ENCODE measurements around the gene DPYD.

DNA sequence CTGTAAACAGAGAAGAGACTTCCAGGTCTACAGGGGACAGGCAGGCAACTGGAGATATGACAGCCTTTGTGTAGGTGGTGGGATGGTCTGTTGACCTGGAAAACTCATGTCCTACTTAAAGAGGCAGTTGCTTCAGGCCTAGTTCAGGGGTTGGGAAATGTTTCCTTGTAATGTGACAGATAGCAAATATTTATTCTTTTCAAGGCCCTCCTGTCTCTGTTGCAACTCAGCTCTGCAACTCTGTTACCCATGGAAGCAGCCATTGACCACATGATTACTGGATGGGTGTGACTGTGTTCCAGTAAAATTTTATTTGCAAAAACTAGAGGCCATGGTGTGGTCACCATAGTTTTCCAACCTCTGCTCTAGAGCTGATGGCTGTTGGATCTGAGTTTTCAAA lies 857.3 kb downstream of the DPYD start:
- TF ChIP-seq, protein P1, sequence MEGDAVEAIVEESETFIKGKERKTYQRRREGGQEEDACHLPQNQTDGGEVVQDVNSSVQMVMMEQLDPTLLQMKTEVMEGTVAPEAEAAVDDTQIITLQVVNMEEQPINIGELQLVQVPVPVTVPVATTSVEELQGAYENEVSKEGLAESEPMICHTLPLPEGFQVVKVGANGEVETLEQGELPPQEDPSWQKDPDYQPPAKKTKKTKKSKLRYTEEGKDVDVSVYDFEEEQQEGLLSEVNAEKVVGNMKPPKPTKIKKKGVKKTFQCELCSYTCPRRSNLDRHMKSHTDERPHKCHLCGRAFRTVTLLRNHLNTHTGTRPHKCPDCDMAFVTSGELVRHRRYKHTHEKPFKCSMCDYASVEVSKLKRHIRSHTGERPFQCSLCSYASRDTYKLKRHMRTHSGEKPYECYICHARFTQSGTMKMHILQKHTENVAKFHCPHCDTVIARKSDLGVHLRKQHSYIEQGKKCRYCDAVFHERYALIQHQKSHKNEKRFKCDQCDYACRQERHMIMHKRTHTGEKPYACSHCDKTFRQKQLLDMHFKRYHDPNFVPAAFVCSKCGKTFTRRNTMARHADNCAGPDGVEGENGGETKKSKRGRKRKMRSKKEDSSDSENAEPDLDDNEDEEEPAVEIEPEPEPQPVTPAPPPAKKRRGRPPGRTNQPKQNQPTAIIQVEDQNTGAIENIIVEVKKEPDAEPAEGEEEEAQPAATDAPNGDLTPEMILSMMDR (IDR thresholded peaks at IDR 0.05): no peak
- no peak for TF ChIP-seq ZFX (IDR thresholded peaks at IDR 0.05; ENCODE audit: borderline replicate concordance)
